AG04450 (cell line): ENCODE data around the gene GDA. TPM values are rescaled to one million over a fixed set of nuclear protein-coding genes. Genes with fewer than 3 reads are reported as not detected.

ENCODE experiments used
- CTCF ChIA-PET: fragments of 300-600, 350-600 bp; formaldehyde crosslinking; extraction: SDS; loops from one replicate; lab custom pipeline; 2022; ENCODE audit warnings: antibody characterized with exemption, inconsistent platforms; lab: Charles Lee
- POLR2A ChIA-PET: fragments of 350-600 bp; formaldehyde crosslinking; extraction: SDS; loops from one replicate; lab custom pipeline; 2021; ENCODE audit warnings: antibody characterized with exemption, inconsistent platforms; lab: Yijun Ruan, JAX
- DNase-seq: peaks from one replicate; pipeline ENCODE4 v3.0.0-alpha.2; 2011; ENCODE audit warnings: low read depth, low spot score
- H3K27ac ChIP-seq: one replicate; pipeline ENCODE4 v1.5.1; 2012; ENCODE audit warnings: low read depth, low read length, control low read depth
- H3K27me3 ChIP-seq: one replicate; pipeline ENCODE4 v1.6.0; 2012; ENCODE audit warnings: low read length; ENCODE audit not compliant: control insufficient read depth, insufficient read depth
- H3K4me3 ChIP-seq: 2 replicates; pipeline ENCODE4 v1.5.1; 2011; ENCODE audit warnings: mild to moderate bottlenecking, low read depth, low read length, control low read depth
- H3K9me3 ChIP-seq: 2 replicates; pipeline ENCODE4 v1.5.1; 2012; ENCODE audit warnings: low read length; ENCODE audit not compliant: control insufficient read depth, insufficient read depth
- polyA plus RNA-seq: library from polyadenylated mRNA; depleted of rRNA; stranded (reverse); fragments of >200 nt; gene quantifications from 2 replicates; pipeline ENCODE4 v1.2.3, GENCODE V29; 2011
- TF ChIP-seq, protein P1 (sequence below): IDR thresholded peaks from 2 replicates; pipeline ENCODE4 v1.5.1; 2011; ENCODE audit warnings: low read depth, low read length, control low read depth, inconsistent platforms

The GDA gene
- polyA plus RNA-seq, 1 experiment, result not detected

- Histone ChIP-seq H3K27ac (no peak overlapping the region), H3K27me3 (no peaks in the 10 kb centered on the region), H3K9me3 (no peaks in the 10 kb centered on the region), H3K4me3 (no peak overlapping the region)
- ChIA-PET CTCF (interaction anchor here (1.0 to 1.5 kb wide), 3 partner anchors 20 to 226 kb away, joined by 4 to 6 read pairs (median 5); no protein-coding TSS in a partner anchor), POLR2A (no interaction called here)
- DNase-seq, result no peak
- TF ChIP-seq, protein P1, sequence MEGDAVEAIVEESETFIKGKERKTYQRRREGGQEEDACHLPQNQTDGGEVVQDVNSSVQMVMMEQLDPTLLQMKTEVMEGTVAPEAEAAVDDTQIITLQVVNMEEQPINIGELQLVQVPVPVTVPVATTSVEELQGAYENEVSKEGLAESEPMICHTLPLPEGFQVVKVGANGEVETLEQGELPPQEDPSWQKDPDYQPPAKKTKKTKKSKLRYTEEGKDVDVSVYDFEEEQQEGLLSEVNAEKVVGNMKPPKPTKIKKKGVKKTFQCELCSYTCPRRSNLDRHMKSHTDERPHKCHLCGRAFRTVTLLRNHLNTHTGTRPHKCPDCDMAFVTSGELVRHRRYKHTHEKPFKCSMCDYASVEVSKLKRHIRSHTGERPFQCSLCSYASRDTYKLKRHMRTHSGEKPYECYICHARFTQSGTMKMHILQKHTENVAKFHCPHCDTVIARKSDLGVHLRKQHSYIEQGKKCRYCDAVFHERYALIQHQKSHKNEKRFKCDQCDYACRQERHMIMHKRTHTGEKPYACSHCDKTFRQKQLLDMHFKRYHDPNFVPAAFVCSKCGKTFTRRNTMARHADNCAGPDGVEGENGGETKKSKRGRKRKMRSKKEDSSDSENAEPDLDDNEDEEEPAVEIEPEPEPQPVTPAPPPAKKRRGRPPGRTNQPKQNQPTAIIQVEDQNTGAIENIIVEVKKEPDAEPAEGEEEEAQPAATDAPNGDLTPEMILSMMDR, result no peak
Observed at GRCh38 chr9:72251589-72251988, 102.3 kb downstream of the GDA start.

- Histone ChIP-seq H3K4me3 (no peak overlapping the region), H3K27me3 (no peaks in the 10 kb centered on the region), H3K27ac (no peak overlapping the region), H3K9me3 (no peaks in the 10 kb centered on the region)
- POLR2A ChIA-PET, result no interaction called here
- no peak for DNase-seq
- TF ChIP-seq, protein P1, result no peak
- CTCF ChIA-PET, result interaction anchor here (0.6 kb wide), 1 partner anchor 436 kb away, joined by 7 read pairs; no protein-coding TSS in a partner anchor
Observed at GRCh38 chr9:72254901-72255545, 105.8 kb downstream of the GDA start.

DNA sequence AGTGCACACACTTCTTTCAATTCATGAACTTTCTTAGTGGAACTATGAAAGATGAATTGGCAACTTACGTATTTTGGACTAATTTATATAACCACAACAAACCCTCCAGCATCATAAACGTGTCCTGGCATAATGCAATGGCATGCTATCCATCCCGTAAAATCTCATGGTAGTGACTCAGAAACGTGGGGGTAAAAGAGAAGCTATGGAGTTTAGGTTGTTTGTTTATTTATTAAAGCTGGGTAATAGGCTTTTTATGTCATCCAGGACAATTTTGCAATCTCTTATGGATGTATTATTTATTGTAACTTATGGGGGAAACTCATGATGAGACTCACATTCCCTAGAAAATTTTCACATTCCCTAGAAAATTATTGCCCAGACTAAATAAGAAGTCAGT lies 106.3 kb downstream of the GDA start:
- Histone ChIP-seq H3K27ac (no peak overlapping the region), H3K4me3 (no peak overlapping the region), H3K27me3 (no peaks in the 10 kb centered on the region), H3K9me3 (no peaks in the 10 kb centered on the region)
- ChIA-PET POLR2A (no interaction called here), CTCF (interaction anchor here (0.6 to 1.6 kb wide), 2 partner anchors 16 to 436 kb away, joined by 4 to 7 read pairs; no protein-coding TSS in a partner anchor)
- no peak for DNase-seq
- TF ChIP-seq, protein P1, result no peak

GRCh38 chr9:72256931-72257330 lies 107.7 kb downstream of the GDA start:
- Histone ChIP-seq H3K9me3 (no peaks in the 10 kb centered on the region), H3K27ac (no peak overlapping the region), H3K27me3 (no peaks in the 10 kb centered on the region), H3K4me3 (no peak overlapping the region)
- TF ChIP-seq, protein P1, result no peak
- DNase-seq, result no peak
- ChIA-PET POLR2A (no interaction called here), CTCF (interaction anchor here (1.6 kb wide), 1 partner anchor 15 kb away, joined by 4 read pairs; no protein-coding TSS in a partner anchor)

DNA sequence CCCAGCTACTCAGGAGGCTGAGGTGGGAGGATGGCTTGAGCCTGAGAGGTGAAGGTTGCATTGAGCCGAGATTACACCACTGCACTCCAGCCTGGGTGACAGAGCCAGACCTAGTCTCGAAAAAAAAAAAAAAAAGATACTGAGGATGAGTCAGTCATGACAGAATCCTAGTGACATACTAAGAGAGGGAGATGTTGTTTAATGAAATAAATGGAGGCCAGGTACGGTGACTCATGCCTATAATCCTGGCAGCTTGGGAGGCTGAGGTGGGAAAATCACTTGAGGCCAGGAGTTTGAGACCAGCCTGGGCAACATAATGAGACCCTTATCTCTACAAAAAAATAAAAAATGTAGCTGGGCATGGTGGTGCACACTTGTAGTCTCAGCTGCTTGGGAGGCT lies 108.6 kb downstream of the GDA start:
- no peak for DNase-seq
- ChIA-PET POLR2A (no interaction called here), CTCF (interaction anchor here (1.1 to 1.5 kb wide), 3 partner anchors 13 to 233 kb away, joined by 3 to 5 read pairs (median 4); no protein-coding TSS in a partner anchor)
- Histone ChIP-seq H3K27ac (no peak overlapping the region), H3K4me3 (no peak overlapping the region), H3K27me3 (no peaks in the 10 kb centered on the region), H3K9me3 (no peaks in the 10 kb centered on the region)
- TF ChIP-seq, protein P1, result no peak
